Activated naive CD4-positive, alpha-beta T cell treated with anti-CD3 and anti-CD28 coated beads, Interleukin-2, amount 10 ng/mL, durations not matched to agents 7 days and 5 days (primary cell): ENCODE measurements around the gene CR1.

Source experiments
- CTCF ChIA-PET: fragments of 350-600 bp; sonication (Branson Sonifier 250); formaldehyde crosslinking; loops from one replicate; lab custom pipeline; 2021; ENCODE audit warnings: antibody characterized with exemption; lab: Charles Lee
- DNase-seq: peaks from one replicate; pipeline ENCODE4 v3.0.0-alpha.2; 2020
- H3K27ac Mint-ChIP-seq: one replicate; pipeline ENCODE4 v1.8.0; 2021; ENCODE audit warnings: mild to moderate bottlenecking, moderate library complexity, mixed read lengths
- H3K27me3 Mint-ChIP-seq: one replicate; pipeline ENCODE4 v1.8.0; 2021; ENCODE audit warnings: mild to moderate bottlenecking, mixed read lengths
- H3K36me3 Mint-ChIP-seq: one replicate; pipeline ENCODE4 v1.8.0; 2021; ENCODE audit warnings: mixed read lengths
- H3K4me1 Mint-ChIP-seq: one replicate; pipeline ENCODE4 v1.8.0; 2021; ENCODE audit warnings: mixed read lengths
- H3K4me3 Mint-ChIP-seq: one replicate; pipeline ENCODE4 v1.8.0; 2021; ENCODE audit warnings: mild to moderate bottlenecking, moderate library complexity, mixed read lengths
- H3K9me3 Mint-ChIP-seq: one replicate; pipeline ENCODE4 v1.8.0; 2021; ENCODE audit warnings: mixed read lengths

The CR1 gene

GRCh38 chr1:207495801-207496792, at the start of gene CR1:
CR1 (plus strand) TSS chr1:207496157; CDS start chr1:207496268, 111 bp downstream.
- no peak within 1 kb of the TSS for H3K27ac Mint-ChIP-seq
- CTCF ChIA-PET = interaction anchor here (0.7 to 4.3 kb wide), 2 partner anchors 300 to 412 kb away, joined by 4 to 29 read pairs; no protein-coding TSS in a partner anchor
- peak; percentile 64 for DNase-seq
- peaks cover 13% of the 10 kb centered on the region for H3K4me1 Mint-ChIP-seq
- H3K27me3 Mint-ChIP-seq = peaks cover 25% of the 10 kb centered on the region
- peak within 1 kb of the TSS; percentile 67 for H3K4me3 Mint-ChIP-seq
- H3K36me3 Mint-ChIP-seq = peaks cover 2% of the 10 kb centered on the region
- no peaks in the 10 kb centered on the region for H3K9me3 Mint-ChIP-seq

- peaks cover 33% of the 10 kb centered on the region for H3K27me3 Mint-ChIP-seq
- H3K4me1 Mint-ChIP-seq = peaks cover 11% of the 10 kb centered on the region
- H3K27ac Mint-ChIP-seq = no peak overlapping the region
- DNase-seq = no peak
- H3K36me3 Mint-ChIP-seq = no peaks in the 10 kb centered on the region
- H3K9me3 Mint-ChIP-seq = no peaks in the 10 kb centered on the region
- H3K4me3 Mint-ChIP-seq = peak overlapping the region; percentile 29
- CTCF ChIA-PET = no interaction called here
These were observed 42.3 kb upstream of the CR1 start for GRCh38 chr1:207453710-207454045.

DNA sequence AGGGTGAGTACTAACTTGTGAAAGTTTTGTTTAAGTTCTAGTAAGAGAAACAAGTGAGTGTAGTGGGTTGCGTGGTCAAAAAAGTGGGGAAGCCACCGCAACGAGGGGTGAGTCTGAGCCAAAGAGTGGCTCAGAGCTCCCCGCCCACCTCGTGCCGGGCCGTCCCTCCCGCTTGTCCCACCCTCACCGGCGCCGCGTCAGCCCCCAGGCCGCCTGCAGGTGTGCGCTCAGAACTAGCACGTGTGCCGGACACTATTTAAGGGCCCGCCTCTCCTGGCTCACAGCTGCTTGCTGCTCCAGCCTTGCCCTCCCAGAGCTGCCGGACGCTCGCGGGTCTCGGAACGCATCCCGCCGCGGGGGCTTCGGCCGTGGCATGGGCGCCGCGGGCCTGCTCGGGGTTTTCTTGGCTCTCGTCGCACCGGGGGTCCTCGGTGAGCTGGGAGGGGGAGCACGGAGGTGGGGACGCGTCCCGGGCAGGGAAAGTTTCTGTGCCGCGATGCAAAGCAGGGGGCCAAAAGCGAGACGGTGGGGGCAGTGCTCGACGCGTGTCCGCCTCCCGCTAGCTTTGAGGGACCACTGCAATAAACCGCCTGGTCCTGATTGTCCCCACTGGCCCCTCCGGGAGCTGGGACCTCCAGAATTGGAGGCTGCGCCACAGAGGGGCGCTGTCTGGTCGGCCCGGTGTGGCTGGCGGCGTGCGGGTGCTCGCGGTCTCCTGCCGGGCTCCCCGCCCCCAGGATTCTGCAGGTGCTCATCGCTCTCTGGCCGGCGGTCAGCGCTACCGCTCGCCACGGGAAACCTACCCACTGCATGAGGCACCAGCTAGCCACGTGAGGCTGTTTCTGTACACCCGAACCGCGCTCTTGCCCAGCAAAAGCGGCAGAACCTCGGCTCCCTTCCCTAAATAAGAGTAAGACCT, 41.7 kb upstream of the CR1 start, which contains the start of gene CR2:
Gene CR2, plus strand, starts transcription at position 283 of the 919 bp plus-strand sequence. Its CDS starts 91 bp downstream, at position 374.
- Mint-ChIP-seq H3K9me3 (no peaks in the 10 kb centered on the region), H3K4me3 (peak within 1 kb of the TSS; percentile 39), H3K27me3 (peaks cover 27% of the 10 kb centered on the region), H3K27ac (no peak within 1 kb of the TSS), H3K4me1 (peaks cover 11% of the 10 kb centered on the region), H3K36me3 (no peaks in the 10 kb centered on the region)
- CTCF ChIA-PET = interaction anchor here (1.0 kb wide), 1 partner anchor 16 kb away, joined by 3 read pairs; no protein-coding TSS in a partner anchor
- peak; percentile 52 for DNase-seq

GRCh38 chr1:207455183-207455754, 40.7 kb upstream of the CR1 start:
- Mint-ChIP-seq H3K4me1 (peaks cover 11% of the 10 kb centered on the region), H3K27ac (no peak overlapping the region), H3K36me3 (no peaks in the 10 kb centered on the region), H3K27me3 (peaks cover 20% of the 10 kb centered on the region), H3K4me3 (peak overlapping the region; percentile 36), H3K9me3 (no peaks in the 10 kb centered on the region)
- CTCF ChIA-PET = interaction anchor here (1.0 kb wide), 1 partner anchor 15 kb away, joined by 3 read pairs; no protein-coding TSS in a partner anchor
- DNase-seq = no peak

DNA sequence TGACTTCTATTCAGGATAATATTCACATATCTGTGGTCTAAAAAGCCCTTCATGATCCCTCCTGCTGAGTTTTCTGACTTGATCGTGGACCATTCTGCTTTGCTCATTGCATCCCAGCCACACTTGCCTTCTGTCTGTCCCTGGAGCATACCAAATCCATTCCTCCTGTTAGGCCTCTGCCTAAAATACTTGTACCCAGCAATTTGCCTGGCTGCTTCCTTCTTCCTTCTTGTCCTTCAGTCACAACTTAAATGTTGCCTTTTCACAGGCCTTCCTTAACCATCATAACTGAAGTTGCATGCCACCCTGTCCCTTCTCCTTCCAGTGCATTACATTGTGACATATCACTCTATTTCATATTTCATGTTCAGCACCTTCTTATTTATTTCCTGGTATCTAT, 37.5 kb upstream of the CR1 start:
- no peaks in the 10 kb centered on the region for H3K36me3 Mint-ChIP-seq
- CTCF ChIA-PET = no interaction called here
- no peak overlapping the region for H3K4me3 Mint-ChIP-seq
- no peak overlapping the region for H3K27ac Mint-ChIP-seq
- no peaks in the 10 kb centered on the region for H3K9me3 Mint-ChIP-seq
- peaks cover 37% of the 10 kb centered on the region for H3K4me1 Mint-ChIP-seq
- no peak for DNase-seq
- H3K27me3 Mint-ChIP-seq = no peaks in the 10 kb centered on the region

DNA sequence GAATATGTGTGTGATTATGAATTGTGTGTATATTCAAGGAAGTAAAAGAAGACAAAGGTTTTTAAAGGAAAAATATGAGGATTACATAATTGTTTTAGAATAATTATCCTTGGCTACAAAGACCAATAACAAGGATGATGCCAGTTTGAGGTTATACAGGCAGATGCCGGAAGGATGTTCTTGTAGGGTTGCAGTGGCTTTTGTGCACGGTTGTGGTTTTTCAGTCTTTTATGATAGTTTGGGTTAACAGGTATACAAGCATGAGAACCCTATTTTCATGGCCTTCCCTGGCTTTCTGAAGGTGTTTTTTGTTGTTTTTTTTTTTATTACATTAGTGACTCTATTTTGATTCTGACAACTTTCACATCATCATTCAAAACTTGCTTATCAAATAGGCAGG, 36.9 kb upstream of the CR1 start:
- Mint-ChIP-seq H3K27ac (no peak overlapping the region), H3K36me3 (no peaks in the 10 kb centered on the region), H3K4me3 (no peak overlapping the region), H3K27me3 (no peaks in the 10 kb centered on the region), H3K9me3 (no peaks in the 10 kb centered on the region), H3K4me1 (peaks cover 39% of the 10 kb centered on the region)
- CTCF ChIA-PET = no interaction called here
- peak; percentile 63 for DNase-seq

- H3K27ac Mint-ChIP-seq = no peak overlapping the region
- no peak overlapping the region for H3K4me3 Mint-ChIP-seq
- H3K27me3 Mint-ChIP-seq = peaks cover 1% of the 10 kb centered on the region
- H3K4me1 Mint-ChIP-seq = peaks cover 35% of the 10 kb centered on the region
- no peaks in the 10 kb centered on the region for H3K9me3 Mint-ChIP-seq
- CTCF ChIA-PET = no interaction called here
- no peaks in the 10 kb centered on the region for H3K36me3 Mint-ChIP-seq
- no peak for DNase-seq
These were observed 34.3 kb upstream of the CR1 start for GRCh38 chr1:207461649-207462048.

DNA sequence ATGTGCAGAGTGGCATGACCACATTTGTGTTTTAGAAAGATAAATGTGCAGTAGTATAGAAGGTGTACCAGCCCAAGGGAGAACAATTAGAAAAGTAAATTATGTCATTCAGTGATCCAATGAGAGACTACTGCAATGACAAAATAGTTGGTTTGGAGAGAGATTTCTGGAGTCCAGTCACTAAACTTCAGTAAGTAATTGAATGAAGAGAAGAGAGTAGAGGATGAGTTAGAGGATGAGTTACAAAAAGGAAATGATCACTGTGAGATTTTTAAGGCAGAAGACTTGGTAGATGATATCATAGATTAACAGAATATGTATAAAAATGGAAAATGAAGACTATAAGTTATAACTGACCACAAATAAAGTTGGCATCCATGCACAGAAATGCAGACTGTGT, 33.4 kb upstream of the CR1 start:
- CTCF ChIA-PET = no interaction called here
- H3K27me3 Mint-ChIP-seq = peaks cover 3% of the 10 kb centered on the region

DNA sequence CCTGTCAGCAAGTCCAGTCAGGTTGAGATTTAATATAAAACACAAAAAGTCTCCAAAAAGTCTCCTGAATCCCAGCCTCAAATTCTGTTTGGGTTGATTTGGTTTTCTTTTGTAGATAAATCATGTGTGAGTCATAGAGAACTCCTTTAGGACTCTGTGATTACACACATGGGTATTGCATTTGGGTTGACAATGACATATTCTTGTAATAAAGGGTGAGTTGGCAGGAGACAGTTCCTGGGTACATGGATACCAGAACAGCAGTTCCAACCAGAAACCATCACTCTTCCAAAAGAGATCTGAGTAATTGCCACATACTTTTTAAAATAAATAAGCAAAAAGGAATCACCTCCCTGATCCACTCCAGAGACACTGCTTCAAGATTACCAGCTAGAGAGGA, 32.9 kb upstream of the CR1 start:
- no peak for DNase-seq
- Mint-ChIP-seq H3K27me3 (peaks cover 3% of the 10 kb centered on the region), H3K4me3 (no peak overlapping the region), H3K9me3 (no peaks in the 10 kb centered on the region), H3K36me3 (no peaks in the 10 kb centered on the region), H3K4me1 (peaks cover 35% of the 10 kb centered on the region), H3K27ac (no peak overlapping the region)
- CTCF ChIA-PET = no interaction called here

More for the DNA sequence above, 33.4 kb upstream of the CR1 start:
- peaks cover 35% of the 10 kb centered on the region for H3K4me1 Mint-ChIP-seq
- H3K4me3 Mint-ChIP-seq = no peak overlapping the region
- H3K9me3 Mint-ChIP-seq = no peaks in the 10 kb centered on the region
- DNase-seq = no peak
- H3K27ac Mint-ChIP-seq = no peak overlapping the region
- no peaks in the 10 kb centered on the region for H3K36me3 Mint-ChIP-seq

DNA sequence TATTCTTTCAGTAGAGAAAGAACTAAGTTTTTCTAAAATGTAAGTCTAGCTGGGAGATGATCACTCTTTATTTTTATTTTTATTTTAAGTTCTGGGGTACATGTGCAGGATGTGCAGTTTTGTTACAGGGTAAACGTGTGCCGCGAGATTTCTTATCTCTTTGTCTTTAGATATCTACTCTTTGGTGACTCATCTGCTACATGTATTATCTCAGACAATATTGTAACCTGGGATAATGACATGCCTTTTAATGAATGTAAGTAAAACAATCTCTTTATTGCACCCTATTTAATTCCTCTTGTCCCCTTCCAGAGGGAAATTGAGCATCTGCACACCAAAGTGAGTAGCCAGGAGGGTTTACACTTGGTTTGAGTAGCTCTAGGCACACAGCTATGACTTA, 32.4 kb upstream of the CR1 start:
- Mint-ChIP-seq H3K27me3 (peaks cover 3% of the 10 kb centered on the region), H3K27ac (no peak overlapping the region), H3K4me3 (no peak overlapping the region), H3K36me3 (no peaks in the 10 kb centered on the region), H3K4me1 (peaks cover 35% of the 10 kb centered on the region), H3K9me3 (no peaks in the 10 kb centered on the region)
- DNase-seq = no peak
- CTCF ChIA-PET = no interaction called here

DNA sequence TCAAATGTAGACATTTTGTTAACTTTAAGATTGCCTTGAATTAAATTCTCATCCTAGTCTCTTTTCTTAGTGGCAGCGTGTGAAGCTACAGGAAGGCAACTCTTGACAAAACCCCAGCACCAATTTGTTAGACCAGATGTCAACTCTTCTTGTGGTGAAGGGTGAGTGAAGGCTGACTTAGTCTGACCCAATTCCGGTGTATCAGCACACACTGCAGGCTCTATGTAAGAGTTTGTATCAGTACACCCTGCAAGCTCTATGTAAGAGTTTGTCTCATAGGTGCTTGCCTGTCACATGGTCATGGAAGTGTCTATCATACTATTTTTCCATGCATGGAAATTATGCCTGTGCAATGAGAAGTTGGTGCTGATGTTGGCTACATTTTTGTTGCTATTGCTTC, 25.0 kb upstream of the CR1 start:
- no peaks in the 10 kb centered on the region for H3K9me3 Mint-ChIP-seq
- H3K27me3 Mint-ChIP-seq = peaks cover 3% of the 10 kb centered on the region
- H3K4me3 Mint-ChIP-seq = no peak overlapping the region
- peaks cover 13% of the 10 kb centered on the region for H3K4me1 Mint-ChIP-seq
- no peaks in the 10 kb centered on the region for H3K36me3 Mint-ChIP-seq
- DNase-seq = peak; percentile 27
- CTCF ChIA-PET = interaction anchor here (1.0 to 1.1 kb wide), 2 partner anchors 16 to 66 kb away, joined by 3 read pairs; no protein-coding TSS in a partner anchor
- H3K27ac Mint-ChIP-seq = no peak overlapping the region

DNA sequence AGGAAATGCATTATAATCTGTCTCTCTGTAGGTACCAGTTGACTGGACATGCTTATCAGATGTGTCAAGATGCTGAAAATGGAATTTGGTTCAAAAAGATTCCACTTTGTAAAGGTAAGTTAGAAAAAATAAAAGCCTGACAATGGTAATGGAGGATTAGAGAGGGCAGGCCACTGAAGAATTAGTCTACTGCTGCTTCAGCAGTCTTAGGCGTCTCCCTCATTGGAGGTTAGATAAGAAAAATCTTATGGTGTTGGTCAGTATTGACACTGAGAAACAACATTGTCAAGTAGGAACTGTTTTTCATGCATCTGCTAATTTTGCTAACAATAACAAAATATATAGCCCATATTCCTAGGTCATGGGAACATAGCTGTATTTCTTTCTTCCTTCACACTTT, 21.7 kb upstream of the CR1 start:
- H3K9me3 Mint-ChIP-seq = no peaks in the 10 kb centered on the region
- H3K4me1 Mint-ChIP-seq = peaks cover 13% of the 10 kb centered on the region
- DNase-seq = no peak
- H3K27ac Mint-ChIP-seq = no peak overlapping the region
- no peak overlapping the region for H3K4me3 Mint-ChIP-seq
- CTCF ChIA-PET = no interaction called here
- peaks cover 7% of the 10 kb centered on the region for H3K27me3 Mint-ChIP-seq
- no peaks in the 10 kb centered on the region for H3K36me3 Mint-ChIP-seq

DNA sequence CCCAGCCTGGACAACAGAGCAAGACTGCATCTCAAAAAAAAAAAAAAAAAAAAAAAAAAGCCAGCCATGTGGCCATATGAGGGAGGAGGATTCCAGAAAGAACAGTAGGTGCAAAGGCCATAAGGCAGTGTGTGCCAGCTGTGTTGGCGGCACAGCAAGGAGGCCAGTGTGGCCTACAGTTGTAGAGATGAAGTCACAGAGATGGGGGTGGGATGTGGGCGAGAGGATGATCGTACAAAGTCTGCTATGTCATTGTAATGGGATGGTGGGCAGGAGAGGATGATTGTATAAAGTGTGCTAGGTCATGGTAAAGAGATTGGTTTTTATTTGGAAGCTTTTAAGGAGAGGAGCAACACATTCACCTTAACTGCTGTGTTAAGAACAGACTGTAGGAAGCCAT, 9.8 kb upstream of the CR1 start:
- Mint-ChIP-seq H3K27ac (no peak overlapping the region), H3K9me3 (no peaks in the 10 kb centered on the region), H3K4me3 (no peak overlapping the region), H3K27me3 (peaks cover 15% of the 10 kb centered on the region), H3K36me3 (no peaks in the 10 kb centered on the region), H3K4me1 (no peaks in the 10 kb centered on the region)
- CTCF ChIA-PET = no interaction called here
- DNase-seq = no peak

DNA sequence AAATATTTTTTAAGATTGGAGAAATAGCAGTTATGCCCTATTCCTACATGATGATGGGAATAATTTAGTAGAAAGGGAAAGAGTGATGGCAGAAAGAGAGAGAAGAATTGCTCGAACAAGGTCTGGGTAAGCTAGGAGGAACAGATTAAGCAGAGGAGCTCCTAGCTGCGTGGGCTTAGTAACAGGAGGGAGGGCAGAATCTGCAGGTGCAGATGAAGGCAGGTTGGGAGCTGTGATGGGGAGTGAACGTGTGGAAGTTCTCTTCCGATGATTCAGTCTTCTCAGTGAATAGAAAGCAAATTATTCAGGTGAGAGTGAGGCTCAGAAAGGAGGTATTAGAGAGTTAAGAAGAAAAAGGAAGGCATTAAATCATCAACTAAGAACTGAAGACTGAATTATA, 8.3 kb upstream of the CR1 start:
- CTCF ChIA-PET = no interaction called here
- no peaks in the 10 kb centered on the region for H3K4me1 Mint-ChIP-seq
- no peak for DNase-seq
- no peak overlapping the region for H3K27ac Mint-ChIP-seq
- no peaks in the 10 kb centered on the region for H3K9me3 Mint-ChIP-seq
- H3K36me3 Mint-ChIP-seq = no peaks in the 10 kb centered on the region
- peaks cover 15% of the 10 kb centered on the region for H3K27me3 Mint-ChIP-seq
- H3K4me3 Mint-ChIP-seq = no peak overlapping the region
